ENCODE data around the gene CNOT9. TPM values are rescaled to one million over a fixed set of nuclear protein-coding genes. Genes with fewer than 3 reads are reported as not detected.

Gene CNOT9
- total and polyA plus RNA-seq, 12 donors: 20.4 to 58.5 (median 38.5) TPM

GRCh38 chr2:218529990-218530389 lies 38.6 kb upstream of the CNOT9 start:
- no peak for DNase-seq
- Histone ChIP-seq H3K4me1 (replicated peaks in 1 of 2) (no peaks in the 10 kb centered on the region), H3K9me3 (replicated peaks in 1 of 3) (no peaks in the 10 kb centered on the region), H3K27ac (no peak overlapping the region), H3K27me3 (no peaks in the 10 kb centered on the region), H3K36me3 (replicated peaks in 1 of 2) (peaks cover 0 to 71% of the 10 kb centered on the region in 2 donors), H3K4me3 (no peak overlapping the region)
- TF ChIP-seq POLR2A (IDR thresholded peaks at IDR 0.05): no peak
- no peak for TF ChIP-seq CTCF (IDR thresholded peaks at IDR 0.05)
- intact Hi-C loops (cut with DNase I): loop anchor here in 1 of 2 donors (10.0 kb wide), 1 partner anchor 45 kb away; no protein-coding TSS in a partner anchor
- 99 to 100% (median 100%) methylated on average over 2 of the region's 2 CpGs for WGBS, 4 donors

- 76 to 93% (median 86%) methylated on average over 6 of the region's 6 CpGs for WGBS, 4 donors
- Histone ChIP-seq H3K27me3 (no peaks in the 10 kb centered on the region), H3K4me3 (no peak overlapping the region), H3K27ac (no peak overlapping the region), H3K36me3 (replicated peaks in 1 of 2) (peaks cover 0 to 62% of the 10 kb centered on the region in 2 donors), H3K4me1 (replicated peaks in 1 of 2) (no peaks in the 10 kb centered on the region), H3K9me3 (replicated peaks in 1 of 3) (no peaks in the 10 kb centered on the region)
- no peak for DNase-seq
- intact Hi-C loops (cut with DNase I): loop anchor here in 1 of 2 donors (10.0 kb wide), 1 partner anchor 52 kb away; no protein-coding TSS in a partner anchor
- TF ChIP-seq CTCF (IDR thresholded peaks at IDR 0.05) (no peak), POLR2A (IDR thresholded peaks at IDR 0.05) (no peak)
Observed at GRCh38 chr2:218536804-218537494, 31.7 kb upstream of the CNOT9 start.

- no peaks in the 10 kb centered on the region for H3K9me3 ChIP-seq (replicated peaks in 1 of 3)
- no peaks in the 10 kb centered on the region for H3K4me1 ChIP-seq (replicated peaks in 1 of 2)
- intact Hi-C loops (cut with DNase I): no loop called here
- H3K27me3 ChIP-seq: no peaks in the 10 kb centered on the region
- TF ChIP-seq POLR2A (IDR thresholded peaks at IDR 0.05) (no peak), CTCF (IDR thresholded peaks at IDR 0.05) (no peak)
- H3K36me3 ChIP-seq (replicated peaks in 1 of 2): peaks cover 0 to 66% of the 10 kb centered on the region in 2 donors
- H3K27ac ChIP-seq: no peak overlapping the region
- DNase-seq: no peak
- 82 to 93% (median 84%) methylated on average over 3 of the region's 3 CpGs for WGBS, 4 donors
- no peak overlapping the region for H3K4me3 ChIP-seq
Observed at GRCh38 chr2:218540015-218540414, 28.6 kb upstream of the CNOT9 start.

- 92 to 98% (median 96%) methylated on average over 1 of the region's 1 CpG for WGBS, 4 donors
- intact Hi-C loops (cut with DNase I): no loop called here
Observed at GRCh38 chr2:218546012-218546411, 22.6 kb upstream of the CNOT9 start.

More at GRCh38 chr2:218546012-218546411, 22.6 kb upstream of the CNOT9 start:
- no peaks in the 10 kb centered on the region for H3K27me3 ChIP-seq
- no peak overlapping the region for H3K27ac ChIP-seq
- H3K4me1 ChIP-seq (replicated peaks in 1 of 2): no peaks in the 10 kb centered on the region
- no peak for DNase-seq
- H3K36me3 ChIP-seq (replicated peaks in 1 of 2): peaks cover 0 to 66% of the 10 kb centered on the region in 2 donors
- H3K4me3 ChIP-seq: no peak overlapping the region
- TF ChIP-seq POLR2A (IDR thresholded peaks at IDR 0.05) (no peak), CTCF (IDR thresholded peaks at IDR 0.05) (no peak)
- H3K9me3 ChIP-seq (replicated peaks in 1 of 3): no peaks in the 10 kb centered on the region
